ENCODE results near the gene G3BP2. TPM values are rescaled to one million over a fixed set of nuclear protein-coding genes. Genes with fewer than 3 reads are reported as not detected.

G3BP2 gene
- total RNA-seq, 1 experiment from 2014 or later, result 146 TPM

DNA sequence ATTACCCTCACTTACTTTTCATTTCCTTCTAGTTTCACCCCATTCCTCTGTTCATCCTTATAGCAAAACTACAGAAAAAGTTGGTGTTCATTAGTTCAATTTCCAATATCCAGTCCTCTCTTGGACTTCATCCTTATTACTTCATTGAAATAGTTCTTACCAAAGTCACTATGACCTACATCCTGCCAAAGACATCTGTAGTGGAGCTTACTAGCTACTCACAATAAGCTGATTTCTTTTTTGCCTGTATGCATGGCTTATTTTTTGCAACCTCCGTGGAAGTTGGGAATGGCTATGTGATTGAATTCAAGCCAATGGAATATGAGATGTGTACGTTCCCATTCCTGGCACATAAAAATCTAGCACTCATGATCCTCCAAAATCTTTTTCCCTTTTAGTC is 38.3 kb downstream of the G3BP2 start:
- DNase-seq (ENCODE audit: low read depth, low spot score) (no peak), ATAC-seq (no peak)
- Histone ChIP-seq H3K27me3 (ENCODE audit: control insufficient read depth, insufficient read depth, low read length) (no peaks in the 10 kb centered on the region), H3K4me3 (ENCODE audit: low read depth in 2 of 2, low read length in 2 of 2) (no peak overlapping the region), H3K36me3 (ENCODE audit: control insufficient read depth, insufficient read depth, low read length) (no peaks in the 10 kb centered on the region), H3K4me1 (ENCODE audit: control insufficient read depth, insufficient read depth, low read length) (no peaks in the 10 kb centered on the region), H3K9me3 (ENCODE audit: control insufficient read depth, insufficient read depth, low read depth, low read length) (no peaks in the 10 kb centered on the region), H3K27ac (ENCODE audit: low read length) (no peak overlapping the region)
- in situ Hi-C loops (cut with HindIII; ENCODE audit: low pct_unique_long_range_greater_than_20kb, low sequenced_read_pairs), result no loop called here
- BruUV-seq (replicated peaks), result no TSS peak
- intact Hi-C loops (cut with micrococcal nuclease; ENCODE audit: unreplicated experiment), result no loop called here
- TF ChIP-seq TCF7L2 (IDR thresholded peaks at IDR 0.05; ENCODE audit: low read depth, low read length) (no peak), SIN3A (IDR thresholded peaks at IDR 0.05; ENCODE audit: borderline replicate concordance, insufficient read depth, low read depth, low read length) (no peak), POLR2AphosphoS5 (IDR thresholded peaks at IDR 0.05; ENCODE audit: low read depth, low read length) (no peak)
- TF ChIP-seq, protein P1, sequence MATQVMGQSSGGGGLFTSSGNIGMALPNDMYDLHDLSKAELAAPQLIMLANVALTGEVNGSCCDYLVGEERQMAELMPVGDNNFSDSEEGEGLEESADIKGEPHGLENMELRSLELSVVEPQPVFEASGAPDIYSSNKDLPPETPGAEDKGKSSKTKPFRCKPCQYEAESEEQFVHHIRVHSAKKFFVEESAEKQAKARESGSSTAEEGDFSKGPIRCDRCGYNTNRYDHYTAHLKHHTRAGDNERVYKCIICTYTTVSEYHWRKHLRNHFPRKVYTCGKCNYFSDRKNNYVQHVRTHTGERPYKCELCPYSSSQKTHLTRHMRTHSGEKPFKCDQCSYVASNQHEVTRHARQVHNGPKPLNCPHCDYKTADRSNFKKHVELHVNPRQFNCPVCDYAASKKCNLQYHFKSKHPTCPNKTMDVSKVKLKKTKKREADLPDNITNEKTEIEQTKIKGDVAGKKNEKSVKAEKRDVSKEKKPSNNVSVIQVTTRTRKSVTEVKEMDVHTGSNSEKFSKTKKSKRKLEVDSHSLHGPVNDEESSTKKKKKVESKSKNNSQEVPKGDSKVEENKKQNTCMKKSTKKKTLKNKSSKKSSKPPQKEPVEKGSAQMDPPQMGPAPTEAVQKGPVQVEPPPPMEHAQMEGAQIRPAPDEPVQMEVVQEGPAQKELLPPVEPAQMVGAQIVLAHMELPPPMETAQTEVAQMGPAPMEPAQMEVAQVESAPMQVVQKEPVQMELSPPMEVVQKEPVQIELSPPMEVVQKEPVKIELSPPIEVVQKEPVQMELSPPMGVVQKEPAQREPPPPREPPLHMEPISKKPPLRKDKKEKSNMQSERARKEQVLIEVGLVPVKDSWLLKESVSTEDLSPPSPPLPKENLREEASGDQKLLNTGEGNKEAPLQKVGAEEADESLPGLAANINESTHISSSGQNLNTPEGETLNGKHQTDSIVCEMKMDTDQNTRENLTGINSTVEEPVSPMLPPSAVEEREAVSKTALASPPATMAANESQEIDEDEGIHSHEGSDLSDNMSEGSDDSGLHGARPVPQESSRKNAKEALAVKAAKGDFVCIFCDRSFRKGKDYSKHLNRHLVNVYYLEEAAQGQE (IDR thresholded peaks at IDR 0.05; ENCODE audit: insufficient read depth in 1 of 2, low read depth in 2 of 2, low read length in 1 of 2), result no peak
- TF ChIP-seq, protein P2, sequence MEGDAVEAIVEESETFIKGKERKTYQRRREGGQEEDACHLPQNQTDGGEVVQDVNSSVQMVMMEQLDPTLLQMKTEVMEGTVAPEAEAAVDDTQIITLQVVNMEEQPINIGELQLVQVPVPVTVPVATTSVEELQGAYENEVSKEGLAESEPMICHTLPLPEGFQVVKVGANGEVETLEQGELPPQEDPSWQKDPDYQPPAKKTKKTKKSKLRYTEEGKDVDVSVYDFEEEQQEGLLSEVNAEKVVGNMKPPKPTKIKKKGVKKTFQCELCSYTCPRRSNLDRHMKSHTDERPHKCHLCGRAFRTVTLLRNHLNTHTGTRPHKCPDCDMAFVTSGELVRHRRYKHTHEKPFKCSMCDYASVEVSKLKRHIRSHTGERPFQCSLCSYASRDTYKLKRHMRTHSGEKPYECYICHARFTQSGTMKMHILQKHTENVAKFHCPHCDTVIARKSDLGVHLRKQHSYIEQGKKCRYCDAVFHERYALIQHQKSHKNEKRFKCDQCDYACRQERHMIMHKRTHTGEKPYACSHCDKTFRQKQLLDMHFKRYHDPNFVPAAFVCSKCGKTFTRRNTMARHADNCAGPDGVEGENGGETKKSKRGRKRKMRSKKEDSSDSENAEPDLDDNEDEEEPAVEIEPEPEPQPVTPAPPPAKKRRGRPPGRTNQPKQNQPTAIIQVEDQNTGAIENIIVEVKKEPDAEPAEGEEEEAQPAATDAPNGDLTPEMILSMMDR (IDR thresholded peaks at IDR 0.05), result no peak
- POLR2A ChIA-PET, result no interaction called here
- CTCF ChIA-PET, result no interaction called here

DNA sequence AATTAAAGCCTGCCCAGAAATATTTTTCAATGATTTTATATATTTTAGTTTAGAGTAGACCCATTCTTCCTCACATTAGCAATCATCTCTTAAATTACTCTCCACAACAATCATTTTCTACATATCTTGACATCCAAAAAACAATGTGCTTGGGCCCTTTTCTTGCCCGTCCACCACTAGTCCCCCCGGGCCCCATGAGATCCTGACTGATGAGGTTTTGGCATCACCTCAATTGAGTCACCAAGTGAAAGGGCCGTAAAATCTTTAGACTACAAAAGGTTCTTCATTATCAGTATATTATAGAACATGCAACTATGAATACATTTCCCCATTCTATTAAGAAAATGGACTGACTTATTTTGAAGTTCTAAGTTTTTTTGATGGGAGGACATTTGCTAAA is 38.9 kb downstream of the G3BP2 start:
- Histone ChIP-seq H3K36me3 (ENCODE audit: control insufficient read depth, insufficient read depth, low read length) (no peaks in the 10 kb centered on the region), H3K27ac (ENCODE audit: low read length) (no peak overlapping the region), H3K27me3 (ENCODE audit: control insufficient read depth, insufficient read depth, low read length) (no peaks in the 10 kb centered on the region), H3K9me3 (ENCODE audit: control insufficient read depth, insufficient read depth, low read depth, low read length) (no peaks in the 10 kb centered on the region), H3K4me3 (ENCODE audit: low read depth in 2 of 2, low read length in 2 of 2) (no peak overlapping the region), H3K4me1 (ENCODE audit: control insufficient read depth, insufficient read depth, low read length) (0 out of 2 replicates have a peak, but pooled peaks cover under 1% of the 10 kb centered on the region)
- intact Hi-C loops (cut with micrococcal nuclease; ENCODE audit: unreplicated experiment) (no loop called here), in situ Hi-C loops (cut with HindIII; ENCODE audit: low pct_unique_long_range_greater_than_20kb, low sequenced_read_pairs) (no loop called here)
- ATAC-seq (no peak), DNase-seq (ENCODE audit: low read depth, low spot score) (no peak)
- BruUV-seq (replicated peaks), result no TSS peak
- POLR2A ChIA-PET, result no interaction called here
- CTCF ChIA-PET, result no interaction called here
- TF ChIP-seq, protein P2 (IDR thresholded peaks at IDR 0.05), result no peak

DNA sequence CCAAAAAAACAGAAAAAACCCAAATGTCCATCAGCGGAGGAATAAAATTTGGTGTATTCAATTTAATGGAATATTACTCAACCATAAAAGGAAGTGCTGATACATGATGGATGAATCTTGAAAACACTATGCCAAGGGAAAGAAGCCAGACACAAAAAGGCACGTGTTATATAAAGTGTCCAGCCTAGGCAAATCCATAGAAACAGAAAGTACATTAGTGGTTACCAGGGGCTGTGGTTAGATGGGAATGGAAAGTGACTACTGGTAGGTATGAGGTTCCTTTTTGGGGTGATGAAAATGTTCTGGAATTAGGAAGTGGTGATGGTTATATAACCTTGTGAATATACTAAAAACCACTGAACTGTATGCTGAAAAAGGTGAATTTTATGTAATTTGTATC is 39.4 kb downstream of the G3BP2 start:
- no peak overlapping the region for H3K4me3 ChIP-seq (ENCODE audit: low read depth in 2 of 2, low read length in 2 of 2)
- TF ChIP-seq TCF7L2 (IDR thresholded peaks at IDR 0.05; ENCODE audit: low read depth, low read length) (no peak), POLR2AphosphoS5 (IDR thresholded peaks at IDR 0.05; ENCODE audit: low read depth, low read length) (no peak), SIN3A (IDR thresholded peaks at IDR 0.05; ENCODE audit: borderline replicate concordance, insufficient read depth, low read depth, low read length) (no peak)
- TF ChIP-seq, protein P2 (IDR thresholded peaks at IDR 0.05), result no peak
- TF ChIP-seq, protein P1 (IDR thresholded peaks at IDR 0.05; ENCODE audit: insufficient read depth in 1 of 2, low read depth in 2 of 2, low read length in 1 of 2), result no peak
- intact Hi-C loops (cut with micrococcal nuclease; ENCODE audit: unreplicated experiment) (no loop called here), in situ Hi-C loops (cut with HindIII; ENCODE audit: low pct_unique_long_range_greater_than_20kb, low sequenced_read_pairs) (no loop called here)
- no peak overlapping the region for H3K27ac ChIP-seq (ENCODE audit: low read length)
- DNase-seq (ENCODE audit: low read depth, low spot score) (no peak), ATAC-seq (no peak)
- H3K36me3 ChIP-seq (ENCODE audit: control insufficient read depth, insufficient read depth, low read length), result no peaks in the 10 kb centered on the region
- no TSS peak for BruUV-seq (replicated peaks)
- H3K4me1 ChIP-seq (ENCODE audit: control insufficient read depth, insufficient read depth, low read length), result peaks cover 4% of the 10 kb centered on the region; the same call in 1 of the 2 replicates
- H3K9me3 ChIP-seq (ENCODE audit: control insufficient read depth, insufficient read depth, low read depth, low read length), result no peaks in the 10 kb centered on the region
- CTCF ChIA-PET, result no interaction called here
- POLR2A ChIA-PET, result no interaction called here
- no peaks in the 10 kb centered on the region for H3K27me3 ChIP-seq (ENCODE audit: control insufficient read depth, insufficient read depth, low read length)

Data from Panc1 (cell line).